GM12873 (cell line): ENCODE results near the gene TACR1.

Source experiments
- TF ChIP-seq, protein P1 (sequence below): IDR thresholded peaks from 2 replicates; pipeline ENCODE4 v1.5.1; 2012; ENCODE audit warnings: low read depth, mild to moderate bottlenecking, moderate library complexity, low read length, control low read depth; ENCODE audit not compliant: insufficient read depth; ENCODE audit errors: missing control alignments

TACR1 gene

GRCh38 chr2:75006041-75006440 is 193.3 kb downstream of the TACR1 start:
- TF ChIP-seq, protein P1, sequence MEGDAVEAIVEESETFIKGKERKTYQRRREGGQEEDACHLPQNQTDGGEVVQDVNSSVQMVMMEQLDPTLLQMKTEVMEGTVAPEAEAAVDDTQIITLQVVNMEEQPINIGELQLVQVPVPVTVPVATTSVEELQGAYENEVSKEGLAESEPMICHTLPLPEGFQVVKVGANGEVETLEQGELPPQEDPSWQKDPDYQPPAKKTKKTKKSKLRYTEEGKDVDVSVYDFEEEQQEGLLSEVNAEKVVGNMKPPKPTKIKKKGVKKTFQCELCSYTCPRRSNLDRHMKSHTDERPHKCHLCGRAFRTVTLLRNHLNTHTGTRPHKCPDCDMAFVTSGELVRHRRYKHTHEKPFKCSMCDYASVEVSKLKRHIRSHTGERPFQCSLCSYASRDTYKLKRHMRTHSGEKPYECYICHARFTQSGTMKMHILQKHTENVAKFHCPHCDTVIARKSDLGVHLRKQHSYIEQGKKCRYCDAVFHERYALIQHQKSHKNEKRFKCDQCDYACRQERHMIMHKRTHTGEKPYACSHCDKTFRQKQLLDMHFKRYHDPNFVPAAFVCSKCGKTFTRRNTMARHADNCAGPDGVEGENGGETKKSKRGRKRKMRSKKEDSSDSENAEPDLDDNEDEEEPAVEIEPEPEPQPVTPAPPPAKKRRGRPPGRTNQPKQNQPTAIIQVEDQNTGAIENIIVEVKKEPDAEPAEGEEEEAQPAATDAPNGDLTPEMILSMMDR: no peak

DNA sequence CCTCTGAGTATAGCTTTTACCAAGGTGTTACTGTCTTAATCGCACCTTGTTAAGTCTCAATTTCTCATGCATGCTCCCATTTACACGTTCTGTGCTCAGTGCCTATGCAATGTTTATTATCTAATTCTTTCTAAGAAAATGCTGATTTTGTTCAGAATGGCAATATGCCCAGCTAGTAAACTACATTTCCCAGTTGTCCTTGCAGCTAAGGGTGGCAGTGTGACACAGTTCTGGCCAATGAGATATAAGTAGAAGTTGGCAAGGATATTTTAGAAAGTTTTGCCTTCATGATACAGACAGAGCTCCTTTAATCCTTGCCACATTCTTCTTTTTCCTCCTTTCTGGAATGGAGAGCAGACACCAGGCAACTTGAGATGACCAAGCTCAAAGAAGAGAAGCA is 195.5 kb downstream of the TACR1 start:
- TF ChIP-seq, protein P1: no peak

DNA sequence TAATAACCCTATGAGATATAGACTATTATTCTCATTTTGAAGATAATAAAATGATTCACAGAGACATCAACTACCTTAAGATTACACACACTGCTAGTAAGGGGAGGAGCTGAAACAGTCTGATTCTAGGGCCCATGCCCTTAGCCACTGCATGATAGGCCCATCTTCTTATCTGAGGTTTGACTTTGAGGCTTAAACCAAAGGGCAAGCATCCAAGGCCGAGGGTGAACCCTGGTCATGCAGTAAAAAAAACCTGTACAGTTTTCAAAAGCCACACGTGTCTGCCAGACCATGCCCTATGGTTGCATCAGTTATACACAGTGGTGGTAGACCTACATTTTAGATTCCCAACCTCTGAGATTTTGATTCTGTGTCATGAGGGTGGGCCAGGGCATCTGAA is 196.0 kb downstream of the TACR1 start:
- TF ChIP-seq, protein P1: no peak

- TF ChIP-seq, protein P1: no peak
Observed at GRCh38 chr2:75002007-75002406, 197.3 kb downstream of the TACR1 start.

- TF ChIP-seq, protein P1: no peak
Observed at GRCh38 chr2:74999468-74999867, 199.9 kb downstream of the TACR1 start.
